ENCODE data around the gene C9orf43. TPM values are rescaled to one million over a fixed set of nuclear protein-coding genes. Genes with fewer than 3 reads are reported as not detected.

The C9orf43 gene
- total RNA-seq, 5 donors from 2014 or later (not counting 1 experiment from before 2014, with no cell fraction given) = 0.28 to 1.1 (median 0.82) TPM

DNA sequence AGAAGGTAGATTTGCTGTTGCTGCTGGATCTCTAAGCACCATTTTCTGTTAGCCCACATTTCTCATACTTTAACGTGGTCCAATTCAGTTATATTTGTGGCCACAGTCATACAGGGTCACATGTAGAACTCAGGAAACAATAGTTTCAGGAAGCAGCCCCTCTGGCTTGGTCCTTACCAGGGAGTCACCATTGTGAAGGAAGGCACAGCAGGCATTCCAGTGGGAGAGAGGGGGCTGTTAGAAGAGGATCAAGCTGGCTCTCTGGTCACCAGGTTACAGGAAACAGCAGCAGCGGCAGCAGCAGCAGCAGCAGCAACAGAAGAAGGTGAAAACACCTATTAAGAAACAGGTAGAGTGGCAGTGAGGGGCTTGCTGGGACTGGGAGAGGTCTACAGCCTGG lies 14.5 kb downstream of the C9orf43 start:
- Mint-ChIP-seq H3K36me3 (no peaks in the 10 kb centered on the region), H3K9me3 (no peaks in the 10 kb centered on the region), H3K4me1 (no peaks in the 10 kb centered on the region), H3K4me3 (no peak overlapping the region), H3K27ac (no peak overlapping the region), H3K27me3 (peaks cover 8 to 9% of the 10 kb centered on the region in 2 donors)
- ChIA-PET POLR2A (no interaction called here), CTCF (no interaction called here)
- H3K4me1 ChIP-seq (ENCODE audit: control insufficient read depth in 1 of 2, extremely low read depth in 1 of 2, insufficient read depth in 2 of 2, low read length in 2 of 2) = no peaks in the 10 kb centered on the region
- H3K36me3 ChIP-seq (ENCODE audit: control insufficient read depth in 2 of 2, extremely low read depth in 1 of 2, insufficient read depth in 1 of 2, low read length in 1 of 2) = no peaks in the 10 kb centered on the region
- no peak overlapping the region for H3K27ac ChIP-seq (ENCODE audit: low read length)
- no peaks in the 10 kb centered on the region for H3K9me3 ChIP-seq
- DNase-seq (no peak), ATAC-seq (replicated peaks in 1 of 4) (no peak)
- 44% methylated on average over 1 of the region's 2 CpGs for WGBS (ENCODE audit: insufficient coverage)
- no peak overlapping the region for H3K4me3 ChIP-seq (ENCODE audit: control insufficient read depth in 1 of 2, extremely low read depth in 1 of 2, low read length in 1 of 2)
- H3K27me3 ChIP-seq (replicated peaks in 1 of 2; ENCODE audit: control insufficient read depth in 2 of 2, extremely low read depth in 1 of 2, insufficient read depth in 2 of 2, low read length in 1 of 2) = no peaks in the 10 kb centered on the region

DNA sequence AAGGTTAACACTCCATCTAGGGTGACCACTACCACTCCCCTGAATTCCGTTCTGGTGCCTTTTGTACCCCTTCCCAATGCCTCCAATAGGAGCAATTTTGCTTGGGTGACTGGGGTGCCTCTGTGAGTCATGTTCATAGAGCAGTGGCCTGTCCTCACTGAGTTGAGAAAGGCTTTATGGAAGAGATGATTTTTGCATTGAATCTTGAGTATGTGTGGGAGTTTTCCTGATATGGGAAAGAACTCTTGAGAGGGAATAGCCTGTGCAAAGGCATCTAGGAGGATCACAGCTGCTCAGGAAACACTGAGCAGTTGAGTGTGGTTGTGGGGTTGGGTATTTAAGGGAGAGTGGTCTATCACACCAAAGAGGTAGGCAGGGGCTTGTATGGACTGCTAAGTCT lies 16.2 kb downstream of the C9orf43 start:
- WGBS (ENCODE audit: insufficient coverage) = no CpG with 5 or more reads among the region's 1 CpG
- Mint-ChIP-seq H3K36me3 (no peaks in the 10 kb centered on the region), H3K9me3 (no peaks in the 10 kb centered on the region), H3K4me3 (no peak overlapping the region), H3K27me3 (peaks cover 8 to 9% of the 10 kb centered on the region in 2 donors), H3K4me1 (no peaks in the 10 kb centered on the region), H3K27ac (no peak overlapping the region)
- no peaks in the 10 kb centered on the region for H3K4me1 ChIP-seq (ENCODE audit: control insufficient read depth in 1 of 2, extremely low read depth in 1 of 2, insufficient read depth in 2 of 2, low read length in 2 of 2)
- no peak overlapping the region for H3K27ac ChIP-seq (ENCODE audit: low read length)
- no peaks in the 10 kb centered on the region for H3K36me3 ChIP-seq (ENCODE audit: control insufficient read depth in 2 of 2, extremely low read depth in 1 of 2, insufficient read depth in 1 of 2, low read length in 1 of 2)
- CTCF ChIA-PET = interaction anchor here (0.6 to 0.7 kb wide), 3 partner anchors 28 to 232 kb away, joined by 3 to 5 read pairs (median 4); no protein-coding TSS in a partner anchor
- H3K4me3 ChIP-seq (ENCODE audit: control insufficient read depth in 1 of 2, extremely low read depth in 1 of 2, low read length in 1 of 2) = no peak overlapping the region
- no peaks in the 10 kb centered on the region for H3K9me3 ChIP-seq
- DNase-seq (no peak), ATAC-seq (replicated peaks in 1 of 4) (no peak)
- no peaks in the 10 kb centered on the region for H3K27me3 ChIP-seq (replicated peaks in 1 of 2; ENCODE audit: control insufficient read depth in 2 of 2, extremely low read depth in 1 of 2, insufficient read depth in 2 of 2, low read length in 1 of 2)
- POLR2A ChIA-PET = interaction anchor here in 1 of 2 donors (0.6 kb wide), 1 partner anchor 108 kb away, joined by 7 read pairs; no protein-coding TSS in a partner anchor

DNA sequence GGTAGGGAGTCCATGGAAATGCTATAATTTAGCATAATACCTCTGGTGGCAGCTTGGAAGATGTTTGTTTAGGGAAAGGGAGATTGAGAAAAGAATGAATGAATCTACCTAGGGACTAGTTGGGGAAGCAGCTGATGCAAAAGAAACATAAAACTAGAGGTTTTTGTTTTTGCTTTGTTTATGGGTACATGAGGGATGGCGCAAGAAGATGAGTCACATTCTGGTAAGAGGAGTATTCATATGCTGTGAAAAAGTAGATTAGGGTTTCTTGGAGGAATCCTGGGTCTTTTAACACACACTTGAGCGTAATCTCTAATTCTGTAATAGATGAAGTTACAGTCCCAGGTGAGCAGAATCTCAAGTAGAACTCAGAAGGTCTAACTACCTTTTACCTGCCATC lies 17.1 kb downstream of the C9orf43 start:
- peaks cover 8 to 9% of the 10 kb centered on the region in 2 donors for H3K27me3 Mint-ChIP-seq
- no peak overlapping the region for H3K4me3 Mint-ChIP-seq
- Histone ChIP-seq H3K4me3 (ENCODE audit: control insufficient read depth in 1 of 2, extremely low read depth in 1 of 2, low read length in 1 of 2) (no peak overlapping the region), H3K36me3 (ENCODE audit: control insufficient read depth in 2 of 2, extremely low read depth in 1 of 2, insufficient read depth in 1 of 2, low read length in 1 of 2) (no peaks in the 10 kb centered on the region), H3K27ac (ENCODE audit: low read length) (no peak overlapping the region), H3K9me3 (no peaks in the 10 kb centered on the region), H3K4me1 (ENCODE audit: control insufficient read depth in 1 of 2, extremely low read depth in 1 of 2, insufficient read depth in 2 of 2, low read length in 2 of 2) (no peaks in the 10 kb centered on the region), H3K27me3 (replicated peaks in 1 of 2; ENCODE audit: control insufficient read depth in 2 of 2, extremely low read depth in 1 of 2, insufficient read depth in 2 of 2, low read length in 1 of 2) (no peaks in the 10 kb centered on the region)
- CTCF ChIA-PET = interaction anchor here (0.7 to 1.1 kb wide), 2 partner anchors 89 to 1244 kb away, joined by 3 to 4 read pairs; no protein-coding TSS in a partner anchor
- 100% methylated on average over 1 of the region's 2 CpGs for WGBS (ENCODE audit: insufficient coverage)
- DNase-seq (no peak), ATAC-seq (replicated peaks in 1 of 4) (no peak)
- H3K36me3 Mint-ChIP-seq = no peaks in the 10 kb centered on the region
- no peaks in the 10 kb centered on the region for H3K9me3 Mint-ChIP-seq
- no peak overlapping the region for H3K27ac Mint-ChIP-seq
- POLR2A ChIA-PET = no interaction called here
- H3K4me1 Mint-ChIP-seq = no peaks in the 10 kb centered on the region

DNA sequence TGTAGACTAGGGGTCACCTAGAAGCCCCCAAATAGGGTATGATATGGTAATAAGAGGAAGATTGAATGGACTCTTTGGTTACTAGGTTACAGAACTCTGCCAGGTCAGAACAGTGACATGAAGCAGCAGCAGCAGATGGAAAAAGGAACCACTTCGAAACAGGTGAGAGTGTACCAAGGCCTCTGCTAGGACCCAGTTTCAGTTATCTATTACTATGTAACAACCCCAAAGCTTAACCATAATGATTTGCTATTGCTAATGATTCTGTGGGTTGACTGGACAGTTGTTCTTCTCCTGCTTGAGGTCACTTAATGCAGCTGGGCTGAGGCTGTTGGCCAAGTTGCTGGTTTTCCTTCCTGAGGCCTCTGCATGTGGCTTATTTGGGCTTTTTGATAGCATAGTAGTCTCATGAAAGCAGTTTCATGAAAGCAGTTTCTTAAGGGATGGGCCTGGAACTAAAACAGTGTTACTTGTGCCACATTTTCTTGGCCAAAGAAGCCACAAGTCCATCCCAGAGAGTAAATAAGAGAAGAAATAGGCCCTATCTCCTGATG lies 17.6 kb downstream of the C9orf43 start:
- Histone ChIP-seq H3K36me3 (ENCODE audit: control insufficient read depth in 2 of 2, extremely low read depth in 1 of 2, insufficient read depth in 1 of 2, low read length in 1 of 2) (no peaks in the 10 kb centered on the region), H3K27me3 (replicated peaks in 1 of 2; ENCODE audit: control insufficient read depth in 2 of 2, extremely low read depth in 1 of 2, insufficient read depth in 2 of 2, low read length in 1 of 2) (no peaks in the 10 kb centered on the region), H3K27ac (ENCODE audit: low read length) (no peak overlapping the region), H3K4me1 (ENCODE audit: control insufficient read depth in 1 of 2, extremely low read depth in 1 of 2, insufficient read depth in 2 of 2, low read length in 2 of 2) (no peaks in the 10 kb centered on the region), H3K9me3 (no peaks in the 10 kb centered on the region), H3K4me3 (ENCODE audit: control insufficient read depth in 1 of 2, extremely low read depth in 1 of 2, low read length in 1 of 2) (no peak overlapping the region)
- Mint-ChIP-seq H3K36me3 (no peaks in the 10 kb centered on the region), H3K4me3 (no peak overlapping the region), H3K9me3 (no peaks in the 10 kb centered on the region), H3K4me1 (no peaks in the 10 kb centered on the region), H3K27ac (no peak overlapping the region), H3K27me3 (peaks cover 8 to 9% of the 10 kb centered on the region in 2 donors)
- ChIA-PET POLR2A (no interaction called here), CTCF (interaction anchor here (0.7 to 1.1 kb wide), 2 partner anchors 89 to 1244 kb away, joined by 3 to 4 read pairs; no protein-coding TSS in a partner anchor)
- WGBS (ENCODE audit: insufficient coverage) = no CpG with 5 or more reads among the region's 1 CpG
- no peak for DNase-seq
- no peak for ATAC-seq (replicated peaks in 1 of 4)

DNA sequence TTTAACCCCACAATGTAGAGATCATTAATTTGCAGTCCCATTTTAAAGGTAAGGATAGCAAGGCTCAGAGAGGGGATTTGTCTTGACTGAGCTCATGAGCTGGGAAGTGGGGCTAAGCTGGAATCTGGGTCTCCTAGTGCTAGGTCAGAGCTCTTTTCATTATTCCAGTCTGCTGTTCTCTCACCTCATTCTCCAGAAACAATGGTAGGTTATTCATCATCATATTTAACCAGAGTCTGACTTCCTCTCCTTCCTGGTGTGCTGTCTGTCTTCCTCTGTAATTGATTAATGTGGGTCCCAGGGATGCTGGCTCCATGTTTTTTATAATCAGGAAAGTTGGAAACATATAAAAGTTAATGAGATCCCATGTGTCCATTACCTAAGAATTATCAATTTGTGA lies 20.6 kb downstream of the C9orf43 start:
- ChIA-PET CTCF (interaction anchor here in 1 of 2 donors (0.5 kb wide), 1 partner anchor 26 kb away, joined by 3 read pairs; no protein-coding TSS in a partner anchor), POLR2A (no interaction called here)
- H3K27ac ChIP-seq (ENCODE audit: low read length) = no peak overlapping the region
- no peaks in the 10 kb centered on the region for H3K36me3 Mint-ChIP-seq
- H3K4me1 ChIP-seq (ENCODE audit: control insufficient read depth in 1 of 2, extremely low read depth in 1 of 2, insufficient read depth in 2 of 2, low read length in 2 of 2) = no peaks in the 10 kb centered on the region
- no peaks in the 10 kb centered on the region for H3K9me3 Mint-ChIP-seq
- no peak for DNase-seq
- no peaks in the 10 kb centered on the region for H3K4me1 Mint-ChIP-seq
- H3K9me3 ChIP-seq = no peaks in the 10 kb centered on the region
- peaks cover 0 to 4% of the 10 kb centered on the region in 2 donors for H3K27me3 Mint-ChIP-seq
- H3K27me3 ChIP-seq (replicated peaks in 1 of 2; ENCODE audit: control insufficient read depth in 2 of 2, extremely low read depth in 1 of 2, insufficient read depth in 2 of 2, low read length in 1 of 2) = no peaks in the 10 kb centered on the region
- no peak overlapping the region for H3K4me3 ChIP-seq (ENCODE audit: control insufficient read depth in 1 of 2, extremely low read depth in 1 of 2, low read length in 1 of 2)
- H3K27ac Mint-ChIP-seq = no peak overlapping the region
- ATAC-seq (replicated peaks in 1 of 4) = no peak
- H3K36me3 ChIP-seq (ENCODE audit: control insufficient read depth in 2 of 2, extremely low read depth in 1 of 2, insufficient read depth in 1 of 2, low read length in 1 of 2) = no peaks in the 10 kb centered on the region
- H3K4me3 Mint-ChIP-seq = no peak overlapping the region

DNA sequence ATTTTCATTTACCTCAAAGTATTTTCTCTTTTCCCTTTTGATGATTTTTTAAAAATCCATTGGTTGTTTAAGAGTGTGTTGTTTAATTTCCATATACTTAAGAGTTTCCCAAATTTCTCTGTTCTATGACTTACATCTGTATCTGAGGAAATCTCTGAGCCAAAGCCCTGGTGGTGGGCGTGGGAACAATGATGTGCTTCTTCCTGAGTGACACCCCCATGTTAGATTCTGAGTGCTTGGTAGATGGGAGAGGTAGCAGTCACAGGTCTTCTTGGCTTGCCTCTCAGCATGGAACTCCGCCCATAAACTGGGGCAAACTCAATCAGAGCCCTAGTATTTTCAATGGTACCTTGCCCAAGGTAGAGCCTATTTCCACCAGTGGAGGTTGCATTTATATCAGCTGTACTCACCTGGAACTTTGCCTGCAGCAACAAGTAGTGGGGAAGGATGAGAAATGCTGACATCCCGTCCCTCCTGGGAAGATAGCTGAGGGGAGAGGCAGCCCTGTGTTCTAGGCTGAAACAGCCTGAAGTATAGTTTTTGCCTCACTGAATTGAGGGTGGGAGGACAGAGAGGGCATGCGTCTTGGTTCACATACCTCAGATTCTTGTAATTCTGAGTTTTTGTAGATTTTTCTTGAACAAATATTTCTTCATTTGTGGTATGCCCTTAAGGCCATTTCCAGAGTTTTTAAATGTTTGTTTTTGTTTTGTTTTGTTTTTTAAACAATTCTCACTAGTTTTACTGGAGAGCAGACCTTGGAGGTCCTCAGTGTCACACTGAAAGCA lies 26.4 kb downstream of the C9orf43 start:
- Mint-ChIP-seq H3K4me3 (no peak overlapping the region), H3K27ac (no peak overlapping the region), H3K27me3 (peaks cover 0 to 3% of the 10 kb centered on the region in 2 donors), H3K9me3 (no peaks in the 10 kb centered on the region), H3K4me1 (no peaks in the 10 kb centered on the region), H3K36me3 (no peaks in the 10 kb centered on the region)
- Histone ChIP-seq H3K4me3 (ENCODE audit: control insufficient read depth in 1 of 2, extremely low read depth in 1 of 2, low read length in 1 of 2) (no peak overlapping the region), H3K27ac (ENCODE audit: low read length) (no peak overlapping the region), H3K36me3 (ENCODE audit: control insufficient read depth in 2 of 2, extremely low read depth in 1 of 2, insufficient read depth in 1 of 2, low read length in 1 of 2) (no peaks in the 10 kb centered on the region), H3K27me3 (replicated peaks in 1 of 2; ENCODE audit: control insufficient read depth in 2 of 2, extremely low read depth in 1 of 2, insufficient read depth in 2 of 2, low read length in 1 of 2) (no peaks in the 10 kb centered on the region), H3K9me3 (no peaks in the 10 kb centered on the region), H3K4me1 (ENCODE audit: control insufficient read depth in 1 of 2, extremely low read depth in 1 of 2, insufficient read depth in 2 of 2, low read length in 2 of 2) (no peaks in the 10 kb centered on the region)
- CTCF ChIA-PET = no interaction called here
- DNase-seq = no peak
- no peak for ATAC-seq (replicated peaks in 1 of 4)
- 69% methylated on average over 3 of the region's 4 CpGs for WGBS (ENCODE audit: insufficient coverage)
- POLR2A ChIA-PET = interaction anchor here in 1 of 2 donors (0.6 kb wide), 1 partner anchor 33 kb away, joined by 9 read pairs; no protein-coding TSS in a partner anchor

Data from T-cell (primary cell).